ENCODE results near the gene POU3F1. TPM values are rescaled to one million over a fixed set of nuclear protein-coding genes. Genes with fewer than 3 reads are reported as not detected.

POU3F1 gene
- total and polyA plus RNA-seq, 10 of the 15 experiments (the other 5 are each of a cell fraction or from before 2014, with no cell fraction given), result 0.04 to 0.53 (median 0.10) TPM; not detected in 3

DNA sequence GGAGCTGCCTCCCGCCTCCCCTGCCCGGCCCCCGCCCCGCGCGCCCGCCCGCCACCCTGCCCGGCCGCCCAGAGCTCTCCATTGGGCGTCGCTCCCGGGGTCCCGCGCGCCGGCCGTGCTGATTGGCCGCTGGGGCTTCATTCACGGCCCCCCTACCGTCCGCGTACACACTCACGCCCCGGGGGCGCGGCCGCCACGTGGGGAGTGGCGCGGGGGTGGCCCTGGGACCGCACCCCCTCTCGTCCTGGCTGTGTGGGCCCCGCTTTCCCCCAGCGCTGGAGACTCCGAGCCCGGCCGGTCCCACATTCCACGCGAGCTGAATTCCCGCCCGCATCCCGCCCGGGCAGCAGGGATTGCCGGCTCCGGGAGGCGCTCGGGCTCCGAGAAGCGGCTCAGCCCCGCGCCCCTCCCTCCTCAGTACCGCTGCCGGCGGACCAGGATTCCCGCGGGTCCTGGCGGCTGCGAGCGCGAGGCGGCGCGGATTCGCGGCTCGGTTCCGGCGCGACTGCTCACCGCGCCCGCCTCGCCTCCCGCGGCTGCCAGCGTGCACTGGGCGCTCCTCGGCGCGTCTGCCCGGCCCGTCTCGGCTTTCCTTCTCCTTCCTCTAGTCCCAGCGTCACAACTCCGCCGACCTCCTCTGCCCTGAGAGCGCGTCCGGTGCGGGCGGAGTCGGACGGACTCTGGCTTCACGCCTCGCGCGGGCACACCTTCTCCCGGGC, 450 bp upstream of the POU3F1 start (continued):
- TF ChIP-seq ZSCAN29 (IDR thresholded peaks at IDR 0.05), result no peak
- TF ChIP-seq EED (IDR thresholded peaks at IDR 0.05; ENCODE audit: low read depth), result no peak
- 0 out of 2 replicates have a peak, but pooled peaks have one; percentile 34 for TF ChIP-seq DPF2 (IDR thresholded peaks at IDR 0.05)
- no peak for TF ChIP-seq KAT2A (conservative IDR thresholded peaks at IDR 0.05; ENCODE audit: control insufficient read depth, low read depth, low read length)
- TF ChIP-seq PML (IDR thresholded peaks at IDR 0.05; ENCODE audit: low read length), result no peak
- TF ChIP-seq, protein P1, sequence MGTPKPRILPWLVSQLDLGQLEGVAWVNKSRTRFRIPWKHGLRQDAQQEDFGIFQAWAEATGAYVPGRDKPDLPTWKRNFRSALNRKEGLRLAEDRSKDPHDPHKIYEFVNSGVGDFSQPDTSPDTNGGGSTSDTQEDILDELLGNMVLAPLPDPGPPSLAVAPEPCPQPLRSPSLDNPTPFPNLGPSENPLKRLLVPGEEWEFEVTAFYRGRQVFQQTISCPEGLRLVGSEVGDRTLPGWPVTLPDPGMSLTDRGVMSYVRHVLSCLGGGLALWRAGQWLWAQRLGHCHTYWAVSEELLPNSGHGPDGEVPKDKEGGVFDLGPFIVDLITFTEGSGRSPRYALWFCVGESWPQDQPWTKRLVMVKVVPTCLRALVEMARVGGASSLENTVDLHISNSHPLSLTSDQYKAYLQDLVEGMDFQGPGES (IDR thresholded peaks at IDR 0.05), result peak; percentile 33; the same call in 1 of the 2 replicates
- TF ChIP-seq, protein P2, sequence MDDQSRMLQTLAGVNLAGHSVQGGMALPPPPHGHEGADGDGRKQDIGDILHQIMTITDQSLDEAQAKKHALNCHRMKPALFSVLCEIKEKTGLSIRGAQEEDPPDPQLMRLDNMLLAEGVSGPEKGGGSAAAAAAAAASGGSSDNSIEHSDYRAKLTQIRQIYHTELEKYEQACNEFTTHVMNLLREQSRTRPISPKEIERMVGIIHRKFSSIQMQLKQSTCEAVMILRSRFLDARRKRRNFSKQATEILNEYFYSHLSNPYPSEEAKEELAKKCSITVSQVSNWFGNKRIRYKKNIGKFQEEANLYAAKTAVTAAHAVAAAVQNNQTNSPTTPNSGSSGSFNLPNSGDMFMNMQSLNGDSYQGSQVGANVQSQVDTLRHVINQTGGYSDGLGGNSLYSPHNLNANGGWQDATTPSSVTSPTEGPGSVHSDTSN (IDR thresholded peaks at IDR 0.05; ENCODE audit: insufficient replicate concordance, low read depth, low read length), result peak; percentile 82
- TF ChIP-seq MEF2A (IDR thresholded peaks at IDR 0.05; ENCODE audit: insufficient read depth, low read depth, low read length), result no peak
- TF ChIP-seq CBX3 (IDR thresholded peaks at IDR 0.05; ENCODE audit: borderline replicate concordance, low read depth), result no peak
- TF ChIP-seq SUZ12 (IDR thresholded peaks at IDR 0.05; ENCODE audit: unreplicated experiment), result no peak
- TF ChIP-seq SIX5 (IDR thresholded peaks at IDR 0.05; ENCODE audit: low read depth, low read length, severe bottlenecking), result no peak
- TF ChIP-seq, protein P3, sequence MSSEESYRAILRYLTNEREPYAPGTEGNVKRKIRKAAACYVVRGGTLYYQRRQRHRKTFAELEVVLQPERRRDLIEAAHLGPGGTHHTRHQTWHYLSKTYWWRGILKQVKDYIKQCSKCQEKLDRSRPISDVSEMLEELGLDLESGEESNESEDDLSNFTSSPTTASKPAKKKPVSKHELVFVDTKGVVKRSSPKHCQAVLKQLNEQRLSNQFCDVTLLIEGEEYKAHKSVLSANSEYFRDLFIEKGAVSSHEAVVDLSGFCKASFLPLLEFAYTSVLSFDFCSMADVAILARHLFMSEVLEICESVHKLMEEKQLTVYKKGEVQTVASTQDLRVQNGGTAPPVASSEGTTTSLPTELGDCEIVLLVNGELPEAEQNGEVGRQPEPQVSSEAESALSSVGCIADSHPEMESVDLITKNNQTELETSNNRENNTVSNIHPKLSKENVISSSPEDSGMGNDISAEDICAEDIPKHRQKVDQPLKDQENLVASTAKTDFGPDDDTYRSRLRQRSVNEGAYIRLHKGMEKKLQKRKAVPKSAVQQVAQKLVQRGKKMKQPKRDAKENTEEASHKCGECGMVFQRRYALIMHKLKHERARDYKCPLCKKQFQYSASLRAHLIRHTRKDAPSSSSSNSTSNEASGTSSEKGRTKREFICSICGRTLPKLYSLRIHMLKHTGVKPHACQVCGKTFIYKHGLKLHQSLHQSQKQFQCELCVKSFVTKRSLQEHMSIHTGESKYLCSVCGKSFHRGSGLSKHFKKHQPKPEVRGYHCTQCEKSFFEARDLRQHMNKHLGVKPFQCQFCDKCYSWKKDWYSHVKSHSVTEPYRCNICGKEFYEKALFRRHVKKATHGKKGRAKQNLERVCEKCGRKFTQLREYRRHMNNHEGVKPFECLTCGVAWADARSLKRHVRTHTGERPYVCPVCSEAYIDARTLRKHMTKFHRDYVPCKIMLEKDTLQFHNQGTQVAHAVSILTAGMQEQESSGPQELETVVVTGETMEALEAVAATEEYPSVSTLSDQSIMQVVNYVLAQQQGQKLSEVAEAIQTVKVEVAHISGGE (CRISPR knock-in tag; IDR thresholded peaks at IDR 0.05), result no peak
- TF ChIP-seq, protein P4, sequence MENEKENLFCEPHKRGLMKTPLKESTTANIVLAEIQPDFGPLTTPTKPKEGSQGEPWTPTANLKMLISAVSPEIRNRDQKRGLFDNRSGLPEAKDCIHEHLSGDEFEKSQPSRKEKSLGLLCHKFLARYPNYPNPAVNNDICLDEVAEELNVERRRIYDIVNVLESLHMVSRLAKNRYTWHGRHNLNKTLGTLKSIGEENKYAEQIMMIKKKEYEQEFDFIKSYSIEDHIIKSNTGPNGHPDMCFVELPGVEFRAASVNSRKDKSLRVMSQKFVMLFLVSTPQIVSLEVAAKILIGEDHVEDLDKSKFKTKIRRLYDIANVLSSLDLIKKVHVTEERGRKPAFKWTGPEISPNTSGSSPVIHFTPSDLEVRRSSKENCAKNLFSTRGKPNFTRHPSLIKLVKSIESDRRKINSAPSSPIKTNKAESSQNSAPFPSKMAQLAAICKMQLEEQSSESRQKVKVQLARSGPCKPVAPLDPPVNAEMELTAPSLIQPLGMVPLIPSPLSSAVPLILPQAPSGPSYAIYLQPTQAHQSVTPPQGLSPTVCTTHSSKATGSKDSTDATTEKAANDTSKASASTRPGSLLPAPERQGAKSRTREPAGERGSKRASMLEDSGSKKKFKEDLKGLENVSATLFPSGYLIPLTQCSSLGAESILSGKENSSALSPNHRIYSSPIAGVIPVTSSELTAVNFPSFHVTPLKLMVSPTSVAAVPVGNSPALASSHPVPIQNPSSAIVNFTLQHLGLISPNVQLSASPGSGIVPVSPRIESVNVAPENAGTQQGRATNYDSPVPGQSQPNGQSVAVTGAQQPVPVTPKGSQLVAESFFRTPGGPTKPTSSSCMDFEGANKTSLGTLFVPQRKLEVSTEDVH (IDR thresholded peaks at IDR 0.05; ENCODE audit: low read depth, partially characterized antibody), result no peak

Data from GM12878 (cell line).